Measurements from ENCODE around the gene TPP1.

TPP1 gene

DNA sequence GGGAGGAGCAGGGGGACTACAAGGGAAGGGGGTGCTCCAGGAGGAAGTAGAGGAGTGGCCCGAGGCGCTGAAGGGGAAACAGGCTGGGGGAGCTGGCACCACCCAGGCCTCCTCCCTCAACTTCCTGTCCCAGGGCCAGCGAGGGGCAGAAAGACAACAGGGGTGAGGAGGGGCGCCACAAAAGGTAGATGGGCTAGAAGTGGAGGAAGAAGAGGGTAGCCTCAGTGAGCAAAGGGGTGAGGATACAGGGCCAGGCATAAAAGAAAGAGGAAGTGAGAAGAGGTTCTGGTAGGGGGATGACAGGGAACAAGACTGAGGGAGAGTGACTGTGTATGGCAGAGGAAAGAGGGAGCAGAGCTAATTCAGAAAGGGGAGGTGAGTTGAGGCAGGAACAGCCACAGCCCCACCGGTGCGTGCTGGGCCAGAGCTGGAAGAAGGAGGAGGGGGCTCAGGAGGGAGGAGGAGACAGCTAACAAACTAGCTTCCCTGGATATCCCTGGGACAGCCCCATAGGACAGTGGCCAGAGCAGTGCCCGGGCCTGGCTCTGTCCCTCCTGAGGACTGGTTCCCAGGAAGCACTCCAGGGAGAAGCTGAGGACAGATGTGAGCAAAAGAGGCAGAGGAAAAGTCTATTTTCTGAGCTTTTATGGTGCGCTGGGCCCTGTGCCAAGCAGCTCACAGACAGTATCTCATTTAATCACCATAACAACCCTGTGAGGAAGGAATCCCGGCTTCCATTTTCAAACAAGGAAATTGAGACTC, 27.9 kb upstream of the TPP1 start:
- DNase-seq (ENCODE audit: low spot score): no peak

DNA sequence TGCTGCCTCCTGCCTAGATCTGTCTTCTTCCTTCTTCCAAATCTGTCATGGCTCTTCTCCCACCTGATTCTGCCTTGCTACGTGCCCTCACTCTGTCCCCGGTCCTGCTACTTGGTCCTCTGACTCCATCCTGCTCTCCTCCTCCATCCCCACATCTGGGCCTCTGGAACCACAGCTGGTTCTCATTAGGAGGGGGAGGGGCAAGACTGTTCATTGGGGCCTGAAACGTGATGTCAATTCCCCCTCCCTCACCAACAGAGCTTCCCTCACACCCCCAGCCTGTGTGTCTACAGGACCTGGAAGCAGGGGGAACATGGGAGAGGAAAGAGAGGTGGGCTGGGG, 27.3 kb upstream of the TPP1 start:
- no peak for DNase-seq (ENCODE audit: low spot score)

DNA sequence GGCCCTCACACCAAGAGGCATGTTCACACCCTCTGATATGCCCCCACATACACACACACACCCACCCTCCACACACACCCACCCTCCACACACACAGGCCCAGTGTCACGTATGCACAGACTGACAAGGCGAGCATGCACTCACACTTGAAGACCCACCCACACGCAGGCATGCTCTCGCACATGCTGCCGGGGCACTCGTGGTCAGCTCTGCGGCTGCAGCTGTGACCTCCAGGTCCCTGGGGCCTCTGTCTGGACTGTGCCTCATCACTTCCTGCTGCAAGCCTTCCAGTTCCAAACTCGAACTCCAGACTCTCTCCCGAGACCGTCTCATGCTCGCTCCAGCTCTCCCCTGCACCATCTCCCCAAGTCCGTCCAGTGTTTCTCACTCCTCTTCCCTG, 26.8 kb upstream of the TPP1 start:
- no peak for DNase-seq (ENCODE audit: low spot score)

DNA sequence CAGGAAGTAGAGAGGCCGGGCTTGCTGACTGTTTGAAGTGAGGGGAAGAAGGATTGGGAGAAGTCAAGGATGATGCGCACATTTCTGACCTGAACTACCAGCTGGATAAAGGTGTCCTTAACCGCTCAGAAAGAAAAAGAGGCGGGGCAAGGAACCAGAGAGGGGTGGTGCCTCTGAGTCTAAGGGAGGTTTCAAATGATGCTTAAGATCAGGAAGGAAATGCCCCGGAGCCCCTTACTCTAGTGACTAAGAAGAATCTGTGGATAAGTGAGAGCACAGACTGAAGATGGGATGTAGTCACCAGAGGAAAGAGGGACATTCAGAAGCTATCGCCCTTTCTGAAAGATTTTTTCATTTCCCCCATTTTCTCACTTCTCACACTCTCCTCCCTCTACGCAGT, 23.7 kb upstream of the TPP1 start:
- no peak for DNase-seq (ENCODE audit: low spot score)

DNA sequence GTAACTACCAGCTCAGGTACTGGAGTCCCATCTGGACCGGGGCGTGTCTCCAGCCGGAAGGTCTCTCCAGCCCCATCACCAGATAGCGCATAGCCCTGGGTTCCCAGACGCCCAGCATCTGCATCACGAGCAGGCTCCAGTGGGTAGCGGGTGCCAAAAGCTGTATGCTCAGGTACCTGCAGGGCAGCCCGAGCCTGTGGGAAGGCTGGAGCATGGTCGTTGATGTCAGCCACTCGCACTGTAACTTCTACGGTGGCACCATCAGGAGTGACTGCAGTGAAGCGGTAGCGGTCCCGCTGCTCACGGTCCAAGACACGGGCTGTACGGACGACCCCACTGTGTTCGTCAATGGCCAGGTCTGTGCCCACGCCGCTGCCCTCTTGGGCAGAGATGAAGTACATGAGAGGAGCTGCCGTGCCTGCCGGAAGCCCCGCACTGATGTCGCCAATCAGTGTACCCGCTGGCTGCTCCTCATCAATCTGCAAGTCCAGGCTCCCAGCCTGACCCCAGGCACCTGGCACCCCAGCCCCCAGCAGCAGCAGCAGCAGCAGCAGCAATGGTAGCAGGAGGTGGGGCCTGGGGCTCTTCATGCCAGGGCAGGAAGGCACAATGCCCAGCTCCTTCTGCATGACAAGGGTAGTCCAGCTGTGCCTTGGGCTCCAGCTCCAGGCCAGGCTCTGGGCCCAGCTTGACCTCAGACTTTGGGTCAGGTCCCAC, 21.9 kb upstream of the TPP1 start:
- no peak for DNase-seq (ENCODE audit: low spot score)

DNA sequence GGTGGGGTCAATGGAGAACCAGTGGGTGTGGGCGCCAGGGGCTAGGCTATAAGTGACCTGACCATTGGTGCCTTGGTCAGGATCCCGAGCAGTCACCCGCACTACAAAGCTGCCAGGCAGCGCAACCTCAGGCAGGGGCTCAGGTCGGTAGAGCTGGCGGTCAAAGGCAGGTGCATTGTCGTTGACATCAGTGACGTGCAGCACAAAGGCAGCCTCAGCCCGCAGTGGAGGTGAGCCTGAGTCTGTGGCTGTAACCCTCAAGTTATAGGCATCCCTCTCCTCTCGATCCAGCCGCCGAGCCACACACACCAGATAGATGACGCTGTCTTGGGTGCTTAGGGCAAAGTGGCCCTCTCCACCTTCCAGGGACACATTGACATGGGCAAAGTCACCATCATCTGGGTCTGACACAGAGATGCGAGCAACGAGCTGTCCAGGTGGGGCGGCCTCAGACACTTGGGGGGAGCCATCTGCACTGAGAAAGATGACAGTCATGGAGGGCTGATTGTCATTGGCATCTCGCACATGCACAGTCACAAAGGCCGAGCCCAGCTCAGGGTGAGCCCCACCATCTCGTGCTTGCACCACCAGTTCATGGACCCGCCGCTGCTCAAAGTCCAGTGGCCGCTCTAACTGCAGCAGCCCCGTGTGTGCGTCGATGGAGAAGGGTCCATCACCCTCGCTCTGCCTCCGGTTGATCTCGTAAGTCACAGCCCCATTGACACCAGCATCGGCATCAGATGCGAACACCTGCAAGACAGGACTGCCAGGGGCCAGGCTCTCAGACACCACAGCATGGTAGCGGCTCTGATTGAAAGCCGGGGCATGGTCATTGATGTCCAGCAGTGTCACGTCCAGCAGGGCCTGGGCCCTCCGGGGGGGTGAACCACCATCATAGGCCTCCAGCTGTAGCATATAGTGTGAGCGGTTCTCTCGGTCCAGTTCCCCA, 21.1 kb upstream of the TPP1 start:
- no peak for DNase-seq (ENCODE audit: low spot score)

DNA sequence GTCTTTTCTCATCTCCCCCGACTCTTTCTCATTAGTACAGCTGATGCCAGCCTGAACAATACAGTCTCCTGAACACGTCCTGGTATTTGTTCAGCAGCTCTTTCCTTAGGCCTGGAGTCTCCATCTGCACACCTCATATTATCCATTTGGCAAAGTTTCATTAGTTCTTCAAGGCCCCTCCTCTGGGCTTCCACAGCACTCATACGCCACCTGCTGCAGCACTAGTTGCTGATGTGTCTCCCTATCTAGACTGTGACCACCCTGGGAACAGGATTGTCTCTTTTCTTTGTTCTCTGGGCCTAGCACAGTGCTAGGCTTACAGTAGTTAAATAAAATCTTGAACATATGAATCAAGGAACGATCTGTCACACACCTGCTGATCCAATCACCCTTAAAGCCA, 19.2 kb upstream of the TPP1 start:
- DNase-seq (ENCODE audit: low spot score): no peak

DNA sequence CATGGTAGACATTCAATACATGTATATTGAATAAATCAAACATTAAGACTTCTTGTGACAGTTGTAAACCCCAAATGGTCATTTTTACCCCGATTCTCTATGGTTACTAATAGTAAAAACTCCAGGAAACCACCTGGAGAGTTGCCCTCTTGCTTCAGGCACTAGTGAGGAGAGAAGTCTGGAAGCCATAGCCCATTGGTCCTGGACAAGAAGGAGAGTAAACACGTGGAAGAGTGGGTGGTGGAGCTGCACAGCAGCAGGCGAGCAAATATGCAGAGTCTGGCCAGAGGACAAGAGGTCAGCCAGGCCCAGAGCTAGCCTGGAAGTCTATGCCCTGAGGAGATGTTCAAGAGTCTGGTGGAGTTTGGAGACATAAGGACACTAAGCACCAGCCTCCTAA, 18.6 kb upstream of the TPP1 start:
- no peak for DNase-seq (ENCODE audit: low spot score)

DNA sequence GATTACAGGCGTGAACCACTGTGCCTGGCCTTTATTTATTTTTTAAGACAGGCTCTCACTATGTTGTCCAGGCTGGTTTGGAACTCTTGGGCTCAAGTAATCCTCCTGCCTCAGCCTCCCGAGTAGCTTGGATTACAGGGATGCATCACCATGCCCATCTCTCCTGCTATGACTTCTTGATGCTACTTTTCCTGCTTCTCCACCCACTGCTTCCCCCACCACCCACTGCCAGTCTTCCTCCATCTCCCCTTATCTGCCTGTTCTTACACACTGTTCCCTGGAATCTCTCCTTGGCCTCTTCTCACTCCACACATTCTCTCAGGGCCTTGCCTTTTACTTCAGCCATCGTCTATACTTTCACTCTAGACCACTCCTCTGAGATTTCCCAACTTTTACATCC, 17.3 kb upstream of the TPP1 start:
- no peak for DNase-seq (ENCODE audit: low spot score)

DNA sequence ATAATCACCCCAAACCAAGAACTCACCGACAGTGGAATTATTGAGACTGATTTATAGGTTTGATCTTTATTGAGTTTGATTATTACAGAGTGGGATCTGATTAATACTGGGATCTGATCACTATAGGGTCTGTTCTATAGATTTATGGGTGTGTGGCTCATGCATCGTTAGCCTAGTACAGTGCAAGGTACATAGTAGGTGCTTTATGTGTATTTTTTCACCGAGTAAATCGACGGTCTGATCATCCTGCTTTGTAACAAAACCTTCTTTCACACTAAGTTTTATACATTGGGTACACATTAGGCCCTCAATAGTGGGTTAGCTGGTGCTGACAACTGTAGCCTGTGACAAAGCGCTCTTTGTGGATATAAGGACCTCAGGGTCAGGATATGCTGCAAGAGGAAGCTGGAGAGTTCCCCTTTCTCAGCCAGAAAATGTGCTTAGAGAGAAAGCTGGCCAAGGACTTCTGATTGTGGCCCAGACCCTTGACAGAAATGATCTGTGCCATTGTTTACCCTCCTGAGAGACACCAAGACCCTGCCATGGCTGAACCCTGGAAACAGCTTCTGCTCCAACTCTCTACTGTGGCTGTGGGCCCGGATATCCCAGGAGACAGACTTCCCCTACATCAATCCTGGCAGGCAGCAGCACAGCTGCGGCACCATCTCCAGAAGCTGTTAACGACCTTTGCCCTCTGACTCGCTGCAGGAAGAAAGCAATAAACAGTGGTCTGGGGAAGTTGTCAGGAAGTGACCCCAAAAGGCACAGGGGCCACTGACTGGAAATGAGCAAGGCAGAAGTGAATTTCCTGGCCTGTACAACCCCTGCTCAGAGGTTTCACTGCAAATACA, 16.1 kb upstream of the TPP1 start:
- no peak for DNase-seq (ENCODE audit: low spot score)

DNA sequence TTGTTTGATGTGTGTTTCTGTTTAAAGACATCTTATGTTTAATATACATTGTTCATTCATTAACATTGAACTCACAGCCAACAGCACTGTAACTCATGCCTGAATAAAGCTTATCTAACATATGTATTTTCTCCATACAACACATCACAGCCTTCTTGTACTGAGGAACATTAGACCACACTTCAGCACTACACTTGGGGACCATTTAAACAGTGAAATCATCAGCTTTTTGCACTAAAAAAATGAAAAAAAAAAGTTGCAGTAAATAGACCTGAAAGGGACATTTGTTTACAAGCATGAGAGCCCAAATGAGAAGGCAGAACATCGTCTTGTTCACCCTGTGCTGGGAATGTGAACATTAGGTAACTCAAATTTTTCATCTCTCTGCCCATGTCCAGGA, 15.3 kb upstream of the TPP1 start:
- no peak for DNase-seq (ENCODE audit: low spot score)

DNA sequence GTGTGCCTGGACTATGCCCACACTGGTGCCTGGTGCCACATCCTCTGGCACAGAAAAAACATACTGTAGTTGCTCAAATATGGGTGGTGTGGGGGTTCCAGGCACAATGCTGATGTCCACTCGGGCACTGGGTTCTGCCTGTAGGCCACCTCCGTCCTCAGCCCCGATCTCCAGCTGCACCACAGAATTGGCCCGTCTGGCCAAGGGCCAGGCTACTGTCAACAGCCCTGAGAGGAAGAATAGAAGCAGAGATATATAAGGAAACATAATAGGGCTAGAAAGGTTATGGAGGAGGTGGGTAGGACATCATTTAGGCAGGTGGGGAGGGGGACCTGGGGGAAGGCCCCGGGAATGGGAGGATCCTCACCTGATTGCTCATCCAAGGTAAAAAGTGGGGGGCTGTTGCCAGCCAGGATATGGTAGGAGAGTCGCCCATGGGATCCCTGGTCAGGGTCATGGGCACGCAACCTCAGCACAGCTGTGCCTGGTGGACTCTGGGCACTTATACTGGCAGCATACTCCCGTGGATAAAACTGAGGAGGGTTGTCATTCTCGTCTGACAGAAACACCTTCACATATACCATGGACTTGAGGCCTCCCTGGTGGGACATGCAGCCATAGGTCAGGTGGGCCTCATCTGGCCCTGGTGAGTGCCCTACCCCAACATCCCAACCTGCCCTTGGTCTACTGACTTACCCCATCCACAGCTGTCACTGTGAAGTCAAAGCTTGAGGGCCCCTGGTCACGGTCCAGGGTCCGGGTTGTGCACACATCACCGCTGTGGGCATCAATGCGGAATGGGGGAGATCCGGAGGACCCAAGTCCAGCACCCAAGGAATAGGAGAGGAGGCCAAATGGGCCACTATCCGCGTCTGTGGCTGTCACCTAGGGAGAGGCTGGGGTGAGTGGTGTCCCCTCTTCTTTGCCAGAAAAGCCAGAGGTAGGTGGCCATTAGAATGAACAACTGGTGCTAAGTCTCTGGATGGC, 14.5 kb upstream of the TPP1 start:
- no peak for DNase-seq (ENCODE audit: low spot score)

DNA sequence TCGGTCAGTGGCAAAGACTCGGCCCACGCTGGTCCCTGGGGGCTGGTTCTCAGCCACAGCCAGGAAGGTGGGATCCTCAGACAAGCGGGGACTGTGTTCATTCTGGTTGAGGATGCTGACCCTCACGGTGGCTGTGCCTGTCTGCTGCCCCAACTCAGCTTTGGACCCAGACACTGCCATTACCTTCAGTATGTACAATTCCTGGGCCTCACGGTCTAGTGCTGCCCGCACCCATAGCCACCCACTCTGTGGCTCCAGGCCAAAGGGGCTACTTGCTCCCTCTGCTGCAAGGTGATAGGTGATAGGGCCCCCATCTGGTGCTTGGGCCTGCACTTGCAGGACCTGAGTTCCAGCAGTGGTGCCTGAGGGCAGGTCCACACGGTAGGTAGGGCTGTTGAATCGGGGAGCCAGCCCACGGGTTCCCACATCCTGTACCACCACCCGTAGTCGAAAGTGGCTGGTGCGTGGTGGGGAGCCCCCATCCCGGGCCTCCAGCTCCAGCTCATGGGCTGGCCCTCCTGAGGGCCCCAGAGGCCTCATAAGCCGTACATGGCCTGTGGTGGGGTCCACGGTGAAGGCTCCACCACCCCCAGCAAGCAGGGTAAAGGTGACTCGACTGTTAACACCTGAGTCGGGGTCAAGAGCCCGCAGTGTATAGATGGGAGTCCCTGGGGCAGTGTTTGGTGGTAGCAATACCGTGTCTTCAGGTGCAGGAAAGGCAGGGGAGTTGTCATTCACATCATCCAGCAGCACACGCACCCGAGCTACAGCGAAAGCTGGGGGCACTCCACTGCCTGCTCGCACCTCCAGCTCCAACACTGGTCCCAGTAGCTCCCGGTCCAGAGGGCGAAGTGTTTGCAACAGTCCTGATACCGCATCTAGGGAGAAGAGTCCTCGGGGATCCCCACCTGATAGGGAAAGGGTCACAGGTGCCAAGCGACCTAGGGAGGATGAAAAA, 13.2 kb upstream of the TPP1 start:
- DNase-seq (ENCODE audit: low spot score): no peak

DNA sequence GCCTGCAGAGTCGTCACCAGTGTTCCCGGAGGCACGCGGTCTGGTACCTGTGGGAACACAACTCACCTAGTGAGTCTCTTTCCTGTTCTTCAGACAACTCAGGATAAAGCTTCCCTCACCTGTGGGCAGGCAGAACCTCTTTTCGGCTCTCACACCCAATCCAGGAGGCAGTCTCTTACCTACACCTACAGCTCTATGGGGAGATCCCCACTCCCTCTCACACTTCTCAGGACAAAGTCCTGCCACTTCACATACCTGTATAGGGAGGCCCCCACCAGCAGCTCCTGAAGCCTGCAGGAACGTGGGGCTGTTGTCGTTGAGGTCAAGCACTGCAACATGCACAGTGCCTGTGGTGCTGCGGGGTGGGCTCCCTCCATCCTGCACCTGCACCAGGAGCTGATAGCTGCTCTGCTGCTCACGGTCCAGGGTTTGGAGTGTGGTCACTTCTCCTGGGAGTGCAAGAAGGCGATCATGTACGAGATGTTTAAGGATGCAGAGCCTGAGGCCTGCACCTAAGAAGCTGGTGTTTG, 12.2 kb upstream of the TPP1 start:
- no peak for DNase-seq (ENCODE audit: low spot score)

DNA sequence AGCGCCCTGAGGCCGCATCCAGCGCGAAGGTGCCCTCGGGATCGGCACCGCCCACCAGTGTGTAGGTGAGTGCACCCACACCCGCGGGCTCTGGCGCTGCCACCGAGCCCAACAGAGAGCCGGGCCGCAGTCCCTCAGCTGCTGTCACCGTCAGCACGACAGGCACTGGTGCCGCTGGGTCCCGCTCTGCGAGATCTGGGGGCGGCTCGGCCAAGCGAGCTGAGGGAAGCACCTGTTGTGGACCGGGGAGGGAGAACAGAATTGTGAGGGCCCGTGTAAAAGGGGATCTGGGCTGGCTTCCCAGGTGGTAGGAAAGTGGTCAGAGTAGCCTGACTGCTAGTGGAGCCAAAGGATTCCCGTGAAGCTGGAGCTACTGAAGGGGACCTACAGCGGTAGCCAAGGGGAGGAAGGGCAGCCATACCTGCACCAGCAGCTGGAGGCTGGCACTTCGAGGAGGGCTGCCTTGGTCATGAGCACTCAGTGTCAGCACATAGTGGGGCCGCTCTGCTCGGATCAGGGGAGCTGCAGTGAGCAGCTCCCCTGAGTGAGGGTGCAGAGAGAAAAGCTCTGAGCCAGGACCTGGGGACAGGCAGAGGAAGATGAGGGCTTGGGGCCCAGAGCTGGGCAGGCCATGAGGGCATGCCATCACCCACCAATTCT, 11.5 kb upstream of the TPP1 start:
- DNase-seq (ENCODE audit: low spot score): no peak

DNA sequence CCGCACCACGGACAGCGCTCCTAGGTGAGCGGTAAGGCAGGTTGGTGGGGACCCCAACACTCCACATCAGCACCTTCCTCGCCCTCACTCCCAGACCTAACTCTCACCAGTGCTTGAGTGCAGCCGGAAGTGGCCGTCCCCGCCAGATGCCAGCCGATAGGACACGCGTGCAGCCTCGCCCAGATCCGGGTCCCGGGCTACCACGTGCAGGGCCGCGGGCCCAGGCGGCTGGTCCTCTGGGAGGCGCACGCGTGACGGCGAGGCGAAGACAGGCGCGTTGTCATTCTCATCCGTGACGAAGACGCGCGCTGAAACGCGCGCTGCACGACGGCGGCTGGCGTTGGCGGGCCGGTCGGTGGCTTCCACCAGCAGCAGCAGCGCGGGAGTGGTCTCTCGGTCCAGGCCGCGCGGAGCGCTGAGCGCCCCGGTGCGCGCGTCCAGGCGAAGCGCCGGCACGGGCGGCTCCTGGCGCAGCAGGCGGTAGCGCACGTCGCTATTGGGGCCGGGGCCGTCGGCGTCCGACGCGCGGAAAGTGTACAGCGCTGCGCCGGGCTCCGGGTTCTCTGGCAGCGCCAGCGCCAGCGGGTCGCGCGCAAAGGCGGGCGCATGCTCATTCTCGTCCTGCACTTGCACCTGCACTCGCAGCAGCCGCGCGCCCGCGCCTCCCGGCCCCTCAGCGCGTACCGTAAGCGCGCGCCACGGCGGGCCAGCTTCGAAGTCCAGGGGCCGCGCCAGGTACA, 10.8 kb upstream of the TPP1 start:
- no peak for DNase-seq (ENCODE audit: low spot score)

DNA sequence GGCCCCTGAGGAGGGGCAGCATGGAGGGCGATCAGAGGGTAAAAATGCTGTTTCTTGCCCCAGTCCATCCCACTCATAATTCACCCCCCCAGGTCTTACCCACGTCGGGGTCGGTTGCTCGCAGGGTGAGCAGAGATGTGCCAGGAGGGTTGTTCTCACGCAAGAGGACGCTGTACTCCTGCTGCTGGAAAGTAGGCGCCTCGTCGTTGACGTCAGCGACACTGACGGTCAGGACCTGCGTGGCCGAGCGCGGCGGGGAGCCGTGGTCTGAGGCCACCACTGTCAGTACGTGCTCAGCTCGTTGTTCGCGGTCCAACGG, 10.3 kb upstream of the TPP1 start:
- no peak for DNase-seq (ENCODE audit: low spot score)

DNA sequence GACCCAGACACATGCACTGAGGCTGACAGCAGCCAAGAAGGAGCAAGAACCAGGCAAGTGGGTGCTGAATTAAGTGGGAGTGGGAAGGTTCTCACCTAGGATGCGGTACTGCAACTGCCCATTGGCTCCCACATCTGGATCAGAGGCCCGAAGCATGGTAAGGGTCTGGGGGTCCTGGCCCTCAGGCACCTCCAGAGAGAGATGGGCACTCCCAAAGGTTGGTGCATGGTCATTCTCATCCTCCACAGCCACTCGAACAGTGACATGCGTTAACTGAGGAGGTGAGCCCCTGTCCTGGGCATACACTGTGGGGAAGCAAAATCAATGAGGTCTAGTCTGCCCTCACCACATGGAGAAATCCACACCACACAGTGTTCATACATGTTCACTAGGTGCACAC, 9.3 kb upstream of the TPP1 start:
- no peak for DNase-seq (ENCODE audit: low spot score)

Measured in activated CD4-positive, alpha-beta T cell treated with anti-CD3 and anti-CD28 coated beads, Interleukin-2, Interleukin-4, amounts not matched to agents 100 ng/mL and 50 ng/mL, durations not matched to agents 16 hours and 8 hours (primary cell).